SU-DHL-6 (cell line): ENCODE results near the gene STC2.

ENCODE experiments used
- EZH2phosphoT487 ChIP-seq: fragments of 200-600 bp; sonication (generic), shearing (Covaris generic); conservative IDR thresholded peaks from 2 replicates; pipeline ENCODE4 v1.6.1; 2018; ENCODE audit warnings: mild to moderate bottlenecking, antibody characterized with exemption, low read length, moderate library complexity, mixed read lengths
- TF ChIP-seq, protein P1 (sequence below): fragments of 200-600 bp; sonication (generic); IDR thresholded peaks from one replicate; pipeline ENCODE4 v1.5.1; 2017; ENCODE audit warnings: antibody characterized with exemption, mild to moderate bottlenecking, low read length, moderate library complexity; ENCODE audit not compliant: insufficient read depth, poor library complexity, severe bottlenecking

DNA sequence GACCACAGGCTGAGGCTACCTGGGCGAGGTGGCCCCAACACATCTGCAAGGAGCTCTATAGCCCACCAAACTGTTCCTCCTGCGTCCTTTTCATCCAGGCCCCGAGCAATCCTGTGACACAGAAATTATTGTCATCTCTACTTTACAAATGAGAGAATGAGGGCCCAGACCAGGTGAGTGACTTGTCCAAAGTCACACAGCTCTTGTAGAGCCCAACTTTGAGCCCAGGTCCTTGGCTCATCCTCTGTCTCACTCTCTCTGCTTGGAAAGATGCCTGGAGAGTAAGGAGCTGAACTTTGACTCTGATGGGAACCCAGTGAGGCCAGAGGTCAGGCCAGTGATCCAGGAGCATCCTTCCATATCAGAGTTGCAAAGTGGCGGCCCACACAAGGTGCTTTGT is 39.6 kb downstream of the STC2 start:
- TF ChIP-seq, protein P1, sequence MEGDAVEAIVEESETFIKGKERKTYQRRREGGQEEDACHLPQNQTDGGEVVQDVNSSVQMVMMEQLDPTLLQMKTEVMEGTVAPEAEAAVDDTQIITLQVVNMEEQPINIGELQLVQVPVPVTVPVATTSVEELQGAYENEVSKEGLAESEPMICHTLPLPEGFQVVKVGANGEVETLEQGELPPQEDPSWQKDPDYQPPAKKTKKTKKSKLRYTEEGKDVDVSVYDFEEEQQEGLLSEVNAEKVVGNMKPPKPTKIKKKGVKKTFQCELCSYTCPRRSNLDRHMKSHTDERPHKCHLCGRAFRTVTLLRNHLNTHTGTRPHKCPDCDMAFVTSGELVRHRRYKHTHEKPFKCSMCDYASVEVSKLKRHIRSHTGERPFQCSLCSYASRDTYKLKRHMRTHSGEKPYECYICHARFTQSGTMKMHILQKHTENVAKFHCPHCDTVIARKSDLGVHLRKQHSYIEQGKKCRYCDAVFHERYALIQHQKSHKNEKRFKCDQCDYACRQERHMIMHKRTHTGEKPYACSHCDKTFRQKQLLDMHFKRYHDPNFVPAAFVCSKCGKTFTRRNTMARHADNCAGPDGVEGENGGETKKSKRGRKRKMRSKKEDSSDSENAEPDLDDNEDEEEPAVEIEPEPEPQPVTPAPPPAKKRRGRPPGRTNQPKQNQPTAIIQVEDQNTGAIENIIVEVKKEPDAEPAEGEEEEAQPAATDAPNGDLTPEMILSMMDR, result no peak
- no peak for TF ChIP-seq EZH2phosphoT487
